ENCODE results near the gene SLX1B. TPM values are rescaled to one million over a fixed set of nuclear protein-coding genes. Genes with fewer than 3 reads are reported as not detected.
"Not testable (repeated sequence)": the region's sequence is repeated elsewhere in the genome, so short reads cannot be mapped to it uniquely, and the experiment has no call there.

SLX1B gene
- total RNA-seq (2013) = 45.9 TPM
- 10 to 100 TPM; 34.4 to 37.7 (median 37.5) TPM for polyA plus RNA-seq
- 7.3 and 8.9 TPM in 2 replicates for polyA minus RNA-seq
- total RNA-seq = 0 to 0.08 (median 0) reads per million in 11 experiments

DNA sequence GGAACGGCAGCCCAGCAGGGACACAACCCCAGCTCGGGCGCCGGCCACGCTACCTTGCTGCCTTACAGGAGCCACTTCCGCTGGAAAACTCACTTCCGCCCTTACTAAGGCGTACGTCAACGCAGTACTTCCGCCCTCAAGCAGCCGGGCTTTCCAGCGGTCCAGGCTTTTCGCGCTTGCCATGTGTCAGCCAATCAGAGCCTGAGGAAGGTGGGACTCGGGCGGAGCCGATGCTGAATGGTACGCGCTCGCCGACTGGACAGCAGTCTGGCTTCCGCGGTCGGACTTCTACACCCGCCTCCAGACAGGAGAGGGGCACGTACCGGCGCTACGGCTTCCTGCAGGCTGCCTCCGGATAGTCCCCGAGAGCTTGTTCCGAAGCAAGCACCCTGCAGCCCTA is at the start of gene SLX1B, which contains the start of gene BOLA2:
SLX1B (plus strand) TSS at position 265 of the 400 bp plus-strand sequence.
BOLA2 (minus strand) TSS at position 83 of the 400 bp plus-strand sequence. CDS start 98 bp downstream, outside the sequence.
- H3K4me1 ChIP-seq (ENCODE audit: control insufficient read depth in 1 of 2, insufficient read depth in 2 of 2, low read length in 2 of 2); H3K27me3 ChIP-seq (ENCODE audit: control insufficient read depth in 2 of 2, insufficient read depth in 2 of 2, low read length in 2 of 2); H3K9ac ChIP-seq (ENCODE audit: insufficient read depth, low read length, poor library complexity, severe bottlenecking); H4K20me1 ChIP-seq (ENCODE audit: insufficient read depth, low read length); H3K4me3 Mint-ChIP-seq; H3K36me3 Mint-ChIP-seq; intact Hi-C loops (cut with micrococcal nuclease); H3K4me1 Mint-ChIP-seq; H3K36me3 ChIP-seq (replicated peaks in 1 of 2; ENCODE audit: control insufficient read depth in 1 of 2, insufficient read depth in 2 of 2, low read length in 2 of 2); H3K27ac ChIP-seq (ENCODE audit: low read depth in 1 of 2, low read length in 2 of 2); H2AFZ ChIP-seq (ENCODE audit: insufficient read depth, low read depth, low read length, poor library complexity, severe bottlenecking); H3K4me3 ChIP-seq (replicated peaks in 1 of 3; ENCODE audit: low read depth in 2 of 3, low read length in 3 of 3); H3K27ac Mint-ChIP-seq; H3K9me3 Mint-ChIP-seq; H3K79me2 ChIP-seq (ENCODE audit: insufficient read depth, low read length); H3K9me3 ChIP-seq (replicated peaks in 1 of 2; ENCODE audit: control insufficient read depth in 1 of 2, insufficient read depth in 1 of 2, low read length in 2 of 2); DNase-seq; H3K4me2 ChIP-seq (replicated peaks; ENCODE audit: extremely low read depth, low read length, poor library complexity, severe bottlenecking); H3K27me3 Mint-ChIP-seq (ENCODE audit: low read depth in 3 of 3): not testable (repeated sequence)
- WGBS (ENCODE audit: insufficient coverage) = no CpG with 5 or more reads among the region's 33 CpGs

DNA sequence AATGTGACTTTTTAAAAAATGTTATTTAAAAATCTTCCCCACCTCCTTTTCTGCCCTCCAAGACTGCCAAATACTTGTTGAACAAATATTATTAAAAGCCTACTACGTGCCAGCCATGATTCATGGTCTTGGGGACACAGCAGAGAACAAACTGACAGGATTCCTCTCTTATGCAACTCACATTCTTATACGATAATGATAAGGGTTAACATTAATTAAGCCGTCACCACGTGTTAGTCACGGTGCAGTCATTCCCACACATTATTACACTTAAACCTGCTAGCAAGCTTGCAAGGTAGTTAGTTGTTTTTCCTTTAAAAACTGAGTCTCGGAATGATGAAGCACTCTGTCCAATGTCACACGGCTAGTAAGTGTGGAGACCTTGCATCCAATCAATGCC is 49.1 kb upstream of the SLX1B start:
- H3K79me2 ChIP-seq (ENCODE audit: insufficient read depth, low read length); H4K20me1 ChIP-seq (ENCODE audit: insufficient read depth, low read length); intact Hi-C loops (cut with micrococcal nuclease); H3K27me3 ChIP-seq (ENCODE audit: control insufficient read depth in 2 of 2, insufficient read depth in 2 of 2, low read length in 2 of 2); H3K4me1 ChIP-seq (ENCODE audit: control insufficient read depth in 1 of 2, insufficient read depth in 2 of 2, low read length in 2 of 2); H3K27ac Mint-ChIP-seq; H3K4me3 ChIP-seq (replicated peaks in 1 of 3; ENCODE audit: low read depth in 2 of 3, low read length in 3 of 3); H3K4me2 ChIP-seq (replicated peaks; ENCODE audit: extremely low read depth, low read length, poor library complexity, severe bottlenecking); H3K9me3 Mint-ChIP-seq; H2AFZ ChIP-seq (ENCODE audit: insufficient read depth, low read depth, low read length, poor library complexity, severe bottlenecking); H3K27ac ChIP-seq (ENCODE audit: low read depth in 1 of 2, low read length in 2 of 2); H3K9me3 ChIP-seq (replicated peaks in 1 of 2; ENCODE audit: control insufficient read depth in 1 of 2, insufficient read depth in 1 of 2, low read length in 2 of 2); H3K4me1 Mint-ChIP-seq; H3K4me3 Mint-ChIP-seq; H3K27me3 Mint-ChIP-seq (ENCODE audit: low read depth in 3 of 3); H3K9ac ChIP-seq (ENCODE audit: insufficient read depth, low read length, poor library complexity, severe bottlenecking); DNase-seq: not testable (repeated sequence)
- H3K36me3 ChIP-seq (replicated peaks in 1 of 2; ENCODE audit: control insufficient read depth in 1 of 2, insufficient read depth in 2 of 2, low read length in 2 of 2) = peaks cover 0 to 10% of the 10 kb centered on the region in 2 donors
- WGBS (ENCODE audit: insufficient coverage) = no CpG with 5 or more reads among the region's 7 CpGs
- H3K36me3 Mint-ChIP-seq = peaks cover 10 to 21% of the 10 kb centered on the region in 2 donors

DNA sequence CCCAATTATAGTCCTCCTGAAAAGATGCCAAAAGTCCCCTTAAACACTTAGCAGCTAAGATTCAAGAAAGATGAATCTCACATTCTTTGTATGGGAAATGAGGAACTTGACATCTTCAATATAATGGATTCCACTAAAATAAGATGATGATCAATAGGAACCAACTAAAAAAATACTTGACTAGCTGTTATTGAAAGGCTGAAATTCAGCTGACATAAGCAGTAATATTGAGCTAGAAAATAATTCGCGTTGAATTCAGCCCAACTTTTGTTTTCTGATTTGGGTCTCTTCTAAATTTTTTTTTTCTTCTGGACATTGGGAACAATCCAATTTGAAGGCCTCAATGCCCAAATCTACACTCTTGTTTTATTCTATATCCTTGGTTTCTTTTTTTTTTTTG is 30.7 kb upstream of the SLX1B start:
- H2AFZ ChIP-seq (ENCODE audit: insufficient read depth, low read depth, low read length, poor library complexity, severe bottlenecking); H3K4me3 ChIP-seq (replicated peaks in 1 of 3; ENCODE audit: low read depth in 2 of 3, low read length in 3 of 3); H3K27ac Mint-ChIP-seq; H3K27ac ChIP-seq (ENCODE audit: low read depth in 1 of 2, low read length in 2 of 2); H3K4me3 Mint-ChIP-seq; intact Hi-C loops (cut with micrococcal nuclease); H3K4me2 ChIP-seq (replicated peaks; ENCODE audit: extremely low read depth, low read length, poor library complexity, severe bottlenecking); H3K27me3 Mint-ChIP-seq (ENCODE audit: low read depth in 3 of 3); H3K9me3 Mint-ChIP-seq; H3K4me1 ChIP-seq (ENCODE audit: control insufficient read depth in 1 of 2, insufficient read depth in 2 of 2, low read length in 2 of 2); H3K79me2 ChIP-seq (ENCODE audit: insufficient read depth, low read length); H3K27me3 ChIP-seq (ENCODE audit: control insufficient read depth in 2 of 2, insufficient read depth in 2 of 2, low read length in 2 of 2); H4K20me1 ChIP-seq (ENCODE audit: insufficient read depth, low read length); H3K9me3 ChIP-seq (replicated peaks in 1 of 2; ENCODE audit: control insufficient read depth in 1 of 2, insufficient read depth in 1 of 2, low read length in 2 of 2); H3K9ac ChIP-seq (ENCODE audit: insufficient read depth, low read length, poor library complexity, severe bottlenecking); H3K4me1 Mint-ChIP-seq; DNase-seq: not testable (repeated sequence)
- peaks cover 0 to 18% of the 10 kb centered on the region in 2 donors for H3K36me3 ChIP-seq (replicated peaks in 1 of 2; ENCODE audit: control insufficient read depth in 1 of 2, insufficient read depth in 2 of 2, low read length in 2 of 2)
- H3K36me3 Mint-ChIP-seq = peaks cover 18 to 32% of the 10 kb centered on the region in 2 donors
- no CpG with 5 or more reads among the region's 2 CpGs for WGBS (ENCODE audit: insufficient coverage)

DNA sequence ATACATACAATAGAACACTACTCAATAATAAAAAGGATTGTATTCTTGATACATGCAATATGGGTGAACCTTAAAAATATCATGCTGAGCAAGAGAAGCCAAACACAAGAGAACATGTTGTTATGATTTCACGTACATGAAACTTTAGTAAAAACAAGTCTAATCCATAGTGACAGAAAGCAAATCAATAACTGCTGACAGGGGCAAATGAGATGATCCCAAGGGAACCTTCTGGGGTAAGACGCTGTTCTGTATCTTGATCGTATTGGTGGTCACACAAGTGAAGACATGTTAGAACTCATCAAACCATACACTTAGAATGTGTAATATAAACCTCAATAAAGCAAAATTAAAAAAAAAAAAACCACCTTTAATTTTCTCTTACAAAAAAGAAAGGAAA is 28.9 kb upstream of the SLX1B start:
- H3K4me2 ChIP-seq (replicated peaks; ENCODE audit: extremely low read depth, low read length, poor library complexity, severe bottlenecking); H3K4me3 Mint-ChIP-seq; H4K20me1 ChIP-seq (ENCODE audit: insufficient read depth, low read length); H3K9me3 ChIP-seq (replicated peaks in 1 of 2; ENCODE audit: control insufficient read depth in 1 of 2, insufficient read depth in 1 of 2, low read length in 2 of 2); H3K4me1 Mint-ChIP-seq; H3K27me3 ChIP-seq (ENCODE audit: control insufficient read depth in 2 of 2, insufficient read depth in 2 of 2, low read length in 2 of 2); H3K79me2 ChIP-seq (ENCODE audit: insufficient read depth, low read length); H3K27me3 Mint-ChIP-seq (ENCODE audit: low read depth in 3 of 3); H3K4me3 ChIP-seq (replicated peaks in 1 of 3; ENCODE audit: low read depth in 2 of 3, low read length in 3 of 3); intact Hi-C loops (cut with micrococcal nuclease); H3K9me3 Mint-ChIP-seq; DNase-seq; H3K27ac ChIP-seq (ENCODE audit: low read depth in 1 of 2, low read length in 2 of 2); H3K9ac ChIP-seq (ENCODE audit: insufficient read depth, low read length, poor library complexity, severe bottlenecking); H3K4me1 ChIP-seq (ENCODE audit: control insufficient read depth in 1 of 2, insufficient read depth in 2 of 2, low read length in 2 of 2); H3K27ac Mint-ChIP-seq; H2AFZ ChIP-seq (ENCODE audit: insufficient read depth, low read depth, low read length, poor library complexity, severe bottlenecking): not testable (repeated sequence)
- H3K36me3 ChIP-seq (replicated peaks in 1 of 2; ENCODE audit: control insufficient read depth in 1 of 2, insufficient read depth in 2 of 2, low read length in 2 of 2) = peaks cover 0 to 27% of the 10 kb centered on the region in 2 donors
- WGBS (ENCODE audit: insufficient coverage) = no CpG with 5 or more reads among the region's 3 CpGs
- H3K36me3 Mint-ChIP-seq = peaks cover 24 to 34% of the 10 kb centered on the region in 2 donors

All from CD14-positive monocyte (primary cell).